BLaER1 treated with 17β-estradiol and CSF1 and Interleukin-3, amounts not matched to agents 10 nM and 100 nM (cell line): ENCODE measurements around the gene CCDC174.

Experiments
- H3K27ac ChIP-seq, 11 experiments: shearing (Covaris generic); formaldehyde crosslinking; 2 replicates each; pipeline ENCODE4 v1.8.1; 2022
- H3K27me3 ChIP-seq, 11 experiments: shearing (Covaris generic); formaldehyde crosslinking; 2 replicates each; pipeline ENCODE4 v1.8.1; 2022
- H3K36me3 ChIP-seq, 11 experiments: shearing (Covaris generic); formaldehyde crosslinking; 2 replicates each; pipeline ENCODE4 v1.8.1; 2022
- H3K4me1 ChIP-seq, 10 experiments: shearing (Covaris generic); formaldehyde crosslinking; 2 replicates each; pipeline ENCODE4 v1.8.1; 2022
- H3K4me2 ChIP-seq, 11 experiments: shearing (Covaris generic); formaldehyde crosslinking; 2 replicates each; pipeline ENCODE4 v1.8.1; 2022
- H3K4me3 ChIP-seq, 10 experiments: shearing (Covaris generic); formaldehyde crosslinking; 2 replicates each; pipeline ENCODE4 v1.8.1; 2022
- H3K9ac ChIP-seq, 11 experiments: shearing (Covaris generic); formaldehyde crosslinking; 2 replicates each; pipeline ENCODE4 v1.8.1; 2022
- H3K9me3 ChIP-seq, 11 experiments: shearing (Covaris generic); formaldehyde crosslinking; replicated peaks in 1 of 11; 2 replicates each; pipeline ENCODE4 v1.8.1; 2022
- H4K20me1 ChIP-seq, 11 experiments: shearing (Covaris generic); formaldehyde crosslinking; 2 replicates each; pipeline ENCODE4 v1.8.1; 2022
- Cebpa-rat ChIP-seq, 11 experiments: shearing (Covaris generic); IDR thresholded peaks; 2 replicates each; pipeline ENCODE4 v1.8.1; 2022

Gene CCDC174

DNA sequence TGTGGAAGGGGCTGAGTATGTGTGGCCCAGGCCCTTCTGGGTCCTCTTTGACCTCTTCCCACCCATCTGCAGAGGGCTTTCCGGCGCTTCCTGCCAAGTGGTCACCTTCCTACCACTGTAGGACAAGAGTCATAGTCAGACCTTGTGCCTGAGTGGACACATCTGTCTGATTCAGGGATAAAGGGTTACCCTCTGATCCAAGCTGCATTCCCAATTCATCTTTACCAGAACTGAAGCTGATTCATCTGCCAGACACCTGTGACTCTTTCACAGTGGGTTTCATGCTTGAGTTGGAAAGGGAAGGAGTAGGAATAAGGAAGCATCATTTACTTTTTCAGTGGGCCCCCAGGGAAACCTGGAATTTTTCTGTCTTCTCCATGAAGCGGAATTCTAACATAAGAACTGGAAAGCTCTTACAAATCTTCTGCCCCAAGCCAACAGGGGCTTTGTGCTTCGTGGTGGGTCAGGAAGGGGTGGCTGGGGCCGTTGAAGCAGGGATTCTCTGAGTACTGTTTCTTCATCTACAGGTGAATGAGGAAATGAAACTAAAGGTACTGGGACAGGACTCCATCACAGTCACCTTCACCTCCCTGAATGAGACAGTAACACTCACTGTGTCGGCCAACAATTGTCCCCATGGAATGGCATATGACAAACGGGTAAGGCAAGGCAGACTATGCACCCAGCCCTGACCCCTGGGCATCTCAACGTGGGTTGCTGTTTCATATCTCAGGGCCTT lies 69.7 kb downstream of the CCDC174 start:
- Histone ChIP-seq H3K4me1 (no peaks in the 10 kb centered on the region), H3K4me2 (no peak overlapping the region), H3K27me3 (no peaks in the 10 kb centered on the region), H4K20me1 (no peaks in the 10 kb centered on the region), H3K9me3 (no peaks in the 10 kb centered on the region), H3K27ac (no peak overlapping the region), H3K4me3 (no peak overlapping the region), H3K36me3 (no peaks in the 10 kb centered on the region), H3K9ac (no peak overlapping the region)
- no peak for TF ChIP-seq Cebpa-rat (IDR thresholded peaks at IDR 0.05)
